ENCODE data around the gene TBC1D21.

The TBC1D21 gene

DNA sequence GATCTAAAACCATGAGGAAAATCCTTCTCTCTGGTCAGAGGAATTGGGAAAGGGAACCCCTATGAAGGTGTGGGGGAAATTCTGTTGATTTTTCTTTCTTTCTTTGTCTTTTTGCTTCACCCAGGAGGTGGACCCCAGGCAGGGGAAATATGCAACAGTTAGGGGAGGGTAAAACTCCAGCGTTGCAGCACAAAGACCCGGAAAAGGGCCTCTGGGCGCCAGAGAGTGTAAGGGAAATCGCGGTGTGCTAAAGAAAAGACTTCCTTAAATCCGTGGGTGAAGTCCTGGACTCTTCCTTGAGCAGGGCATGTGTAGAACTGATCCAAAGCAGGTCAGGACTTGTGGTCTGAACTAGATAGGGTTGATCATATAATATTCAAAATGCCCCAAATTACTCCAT lies 11.1 kb upstream of the TBC1D21 start:
- no peak for DNase-seq

DNA sequence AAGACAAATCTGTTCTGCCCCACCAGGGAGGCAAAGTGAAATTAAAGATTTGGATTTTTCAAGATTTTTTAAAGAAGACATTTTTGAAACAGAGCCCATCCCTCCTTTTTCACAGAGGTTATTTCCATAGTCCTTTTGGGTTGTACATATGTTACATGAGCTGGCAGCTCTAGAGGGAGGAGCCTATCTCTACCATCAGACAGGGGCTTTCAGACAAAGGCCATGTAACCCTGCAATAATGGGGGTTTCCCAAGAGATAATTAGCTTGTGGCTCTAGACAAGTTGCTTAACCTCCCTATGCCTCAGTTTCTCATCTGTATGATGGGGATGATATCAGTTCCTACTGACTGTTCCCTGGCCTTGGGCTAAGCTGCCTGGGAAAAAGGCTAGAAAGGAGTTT lies 8.0 kb upstream of the TBC1D21 start:
- no peak for DNase-seq

DNA sequence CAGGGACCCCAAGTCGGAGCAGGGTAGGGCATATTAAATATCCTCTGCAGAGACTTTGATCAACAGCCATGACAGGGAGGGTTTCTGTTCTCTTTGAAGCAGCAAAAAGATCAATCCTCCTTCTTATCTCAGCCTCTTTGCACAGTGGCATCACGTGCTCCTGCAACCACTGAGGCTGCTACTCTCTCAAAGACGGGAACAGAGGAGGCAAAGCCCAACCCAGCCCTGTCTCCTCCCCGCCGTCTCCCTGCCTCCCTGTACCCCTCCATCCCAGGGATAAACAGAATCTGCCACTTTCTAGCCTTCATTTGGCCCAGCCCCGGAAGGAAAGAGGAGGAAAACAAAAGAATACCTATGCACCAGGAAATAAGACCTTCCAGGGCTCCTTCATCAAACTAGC lies 7.5 kb upstream of the TBC1D21 start:
- no peak for DNase-seq

DNA sequence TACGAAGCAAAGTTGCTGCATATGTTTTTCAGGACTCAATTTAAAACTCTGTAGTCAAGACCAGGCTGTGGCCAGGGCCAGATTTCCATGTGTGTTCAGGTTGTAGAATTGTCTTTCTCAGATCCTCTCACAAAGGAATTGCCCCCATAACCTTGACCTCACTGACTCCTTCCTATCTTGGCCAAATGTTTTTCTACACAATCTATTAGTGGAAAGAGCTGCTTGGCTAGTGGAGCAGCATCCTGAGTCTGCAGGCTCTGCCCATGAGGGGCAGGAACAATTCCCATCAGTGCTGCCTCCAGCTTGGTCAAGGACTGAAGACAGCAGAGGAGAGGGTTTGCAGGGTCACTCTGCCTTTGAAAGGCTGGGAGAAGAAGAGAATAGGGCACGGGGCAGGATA lies 6.9 kb upstream of the TBC1D21 start:
- no peak for DNase-seq

DNA sequence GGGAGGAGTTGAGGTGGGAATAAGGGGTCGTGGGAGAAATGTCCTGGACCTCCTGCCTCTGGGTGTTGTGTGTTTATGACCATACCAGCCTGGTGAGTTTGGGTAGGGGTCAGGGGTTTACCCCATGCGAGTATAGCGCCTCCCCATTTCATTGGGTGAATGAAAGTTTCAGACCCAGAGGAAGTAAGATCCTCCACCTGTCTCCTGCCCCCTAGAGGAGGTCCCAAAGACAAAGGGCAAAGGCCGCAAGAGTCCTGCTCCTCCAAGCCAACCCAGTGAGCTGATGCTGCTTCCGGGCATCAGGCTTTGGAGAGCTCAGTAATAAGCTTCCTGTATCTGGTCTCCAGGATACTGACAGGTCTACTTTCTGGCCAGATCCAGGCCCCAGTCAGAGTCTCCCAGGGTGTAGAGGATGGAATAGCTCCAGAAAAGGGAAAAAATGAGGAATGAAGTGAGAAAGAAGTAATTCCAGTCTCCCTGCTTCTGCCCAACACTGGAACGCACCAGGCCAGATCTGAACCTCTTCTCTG lies 6.4 kb upstream of the TBC1D21 start:
- no peak for DNase-seq

DNA sequence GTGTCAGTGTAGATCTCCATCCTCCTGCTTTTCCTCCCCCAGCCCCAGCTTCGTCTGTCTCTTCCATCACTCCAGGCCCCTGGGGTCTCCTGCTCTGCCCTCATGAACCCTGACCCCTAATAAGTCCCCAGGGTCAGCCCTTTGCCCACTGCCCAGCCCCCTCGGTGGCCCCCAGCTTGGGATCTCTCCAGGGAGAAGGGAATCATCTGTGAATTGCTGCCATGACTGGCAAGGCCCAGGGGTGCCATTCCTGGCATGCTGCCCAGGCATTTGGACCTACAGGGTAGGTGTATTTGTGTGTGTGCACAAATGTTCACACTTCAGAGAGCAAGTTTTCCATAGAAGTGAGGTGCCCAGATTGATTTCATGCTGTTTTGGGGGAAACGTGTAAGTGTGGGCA lies 5.9 kb upstream of the TBC1D21 start:
- DNase-seq = no peak

DNA sequence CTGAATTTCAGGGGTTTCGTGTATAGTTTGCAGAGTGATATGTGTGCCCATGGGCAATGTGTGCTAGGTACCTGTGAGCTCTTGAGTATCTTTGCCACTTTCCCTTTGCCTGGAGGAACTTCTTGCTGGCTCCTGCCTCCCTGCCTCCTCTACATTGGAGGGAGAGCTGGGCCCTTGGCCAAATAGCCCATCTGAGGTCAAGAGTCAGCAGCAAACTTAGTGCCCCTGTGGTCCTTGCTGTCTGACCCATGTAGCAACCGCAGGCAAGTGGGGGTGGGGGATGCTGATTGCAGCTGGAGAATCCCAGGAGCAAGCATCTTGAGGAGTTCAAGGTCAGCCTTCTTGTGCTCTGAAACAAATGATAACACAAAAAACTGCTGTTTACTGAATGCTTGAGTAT lies 5.4 kb upstream of the TBC1D21 start:
- DNase-seq = no peak

DNA sequence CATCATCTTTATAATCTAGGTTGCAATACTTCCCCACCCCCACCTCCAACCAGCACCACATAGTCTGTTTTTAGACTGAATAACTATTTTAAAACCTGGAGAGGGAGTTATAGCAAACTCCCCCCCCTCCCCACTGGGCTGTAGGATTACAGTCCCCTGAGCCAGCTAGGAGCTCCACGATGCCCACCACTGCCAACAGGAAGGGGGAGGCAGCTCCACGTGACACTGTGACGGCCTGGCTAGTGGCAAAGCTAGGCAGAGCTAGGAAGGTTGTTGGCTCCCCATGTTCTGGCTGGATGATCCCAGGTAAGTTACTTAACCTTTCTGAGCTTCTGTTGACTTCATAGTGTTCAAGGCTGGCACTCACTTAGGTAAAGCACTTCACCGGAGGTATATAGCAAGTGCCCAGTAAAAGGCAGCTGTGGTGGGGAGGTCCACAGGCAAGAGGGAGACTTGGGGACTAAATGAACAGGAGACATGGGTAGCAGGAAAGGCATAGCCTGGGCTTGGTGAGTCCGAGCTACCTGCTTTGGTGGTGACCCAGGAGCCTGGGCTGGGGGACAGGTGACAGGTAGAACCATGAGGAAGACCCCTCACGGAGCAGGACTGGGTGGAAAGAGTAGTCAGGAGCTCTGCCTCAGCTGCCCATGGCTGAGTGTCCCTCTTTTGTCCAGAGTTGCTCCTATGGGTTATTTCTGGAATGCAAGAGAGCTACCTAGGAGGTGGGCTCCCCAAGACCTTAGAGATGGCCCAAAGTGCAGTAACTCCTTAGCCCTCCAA lies 4.0 kb upstream of the TBC1D21 start:
- DNase-seq = no peak

DNA sequence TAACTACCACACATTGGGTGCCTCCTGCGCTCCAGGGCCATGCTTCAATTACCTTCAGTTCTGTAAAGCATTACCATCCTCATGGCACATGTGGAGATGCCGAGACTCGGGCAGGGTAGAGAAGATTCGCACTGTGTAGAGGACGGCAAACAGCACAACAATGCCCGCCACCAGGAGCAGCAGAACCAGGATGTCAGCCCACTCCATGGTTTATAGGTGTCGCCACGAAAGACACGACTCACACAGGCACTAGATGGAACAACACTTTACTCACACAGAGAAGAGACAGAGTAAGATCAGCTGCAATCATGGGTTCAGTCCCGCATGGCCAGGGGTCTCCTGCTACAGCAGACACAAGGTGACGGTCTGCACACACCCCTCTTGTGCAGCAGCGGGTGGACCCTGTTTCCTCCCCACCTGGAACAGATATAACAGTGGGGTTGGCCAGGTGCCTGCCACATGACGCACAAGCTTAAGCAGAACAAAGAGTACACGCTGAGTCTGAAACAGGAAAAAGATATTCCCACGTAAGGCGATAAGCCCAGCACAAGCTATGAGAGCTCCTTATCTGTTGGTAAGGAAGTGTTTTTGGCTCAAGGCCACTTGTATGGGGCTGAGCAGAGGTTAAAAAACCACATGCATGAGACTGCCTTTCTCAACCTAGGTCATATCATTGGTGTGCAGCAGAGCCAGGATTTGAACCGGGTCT lies 2.5 kb upstream of the TBC1D21 start:
- DNase-seq = no peak

DNA sequence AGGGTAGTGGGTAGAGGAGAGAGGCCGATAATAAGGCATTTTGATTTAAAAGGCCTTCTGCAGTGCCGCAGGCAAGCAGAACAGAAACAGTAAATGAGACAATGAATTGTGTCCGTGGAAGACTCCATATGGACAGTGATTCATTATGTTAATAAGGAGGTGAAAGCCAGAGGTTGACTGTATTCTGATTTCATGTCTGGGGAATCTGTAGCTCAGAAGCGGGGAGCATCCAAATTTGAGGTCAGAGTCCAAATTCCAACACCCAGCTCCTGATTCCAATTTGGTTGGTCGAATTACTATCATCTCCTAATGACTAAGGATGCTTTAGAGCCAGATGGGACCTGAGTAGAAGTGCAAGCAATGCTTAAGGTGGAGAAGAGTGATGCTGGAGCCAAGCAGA lies 1.0 kb upstream of the TBC1D21 start:
- no peak for DNase-seq

DNA sequence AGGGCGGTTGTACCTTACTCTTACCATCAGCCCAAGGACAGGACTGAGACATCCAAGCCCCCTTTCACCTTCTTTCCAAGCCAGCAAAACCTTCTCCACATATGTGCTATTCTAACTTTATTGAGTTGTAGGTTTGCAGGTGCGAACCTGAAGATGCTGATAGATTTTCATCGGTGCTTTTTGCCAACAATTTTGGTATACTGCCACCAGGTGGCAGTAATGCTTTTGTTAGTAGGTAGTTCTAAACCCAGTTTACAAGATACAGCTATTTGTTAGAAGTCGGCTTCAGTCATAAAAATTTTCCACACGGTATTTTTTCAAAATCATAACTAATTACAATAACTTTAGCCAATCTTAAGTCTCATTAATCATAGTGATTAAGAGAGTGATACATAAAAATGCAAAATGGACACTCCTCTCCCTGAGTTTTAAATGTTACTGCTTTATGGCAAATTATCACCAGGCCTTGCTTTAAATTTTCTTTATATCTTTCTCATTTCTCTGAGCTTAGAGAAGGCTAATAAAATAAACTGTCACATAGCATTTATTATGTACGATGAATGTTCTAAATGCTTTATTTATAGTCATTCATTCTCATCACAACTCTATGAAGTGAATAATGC lies 636 bp downstream of the TBC1D21 start:
- DNase-seq = no peak

DNA sequence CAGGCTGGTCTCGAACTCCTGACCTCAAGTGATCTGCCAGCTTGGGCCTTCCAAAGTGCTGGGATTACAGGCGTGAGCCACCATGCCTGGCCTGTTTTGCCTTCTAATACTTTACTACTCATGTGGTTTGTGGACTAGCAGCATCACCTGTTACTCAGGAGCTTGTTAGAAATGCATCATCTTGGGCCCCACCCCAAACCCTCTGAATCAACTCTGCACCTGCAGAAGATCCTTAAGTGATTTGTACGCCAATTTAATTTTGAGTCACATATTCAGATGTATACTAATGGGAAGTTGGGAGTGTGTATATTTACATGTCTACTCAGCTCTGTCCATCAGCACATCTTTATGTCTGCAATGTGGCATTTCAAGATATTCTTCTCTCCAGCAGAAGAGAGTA lies 6.1 kb downstream of the TBC1D21 start:
- DNase-seq = no peak

DNA sequence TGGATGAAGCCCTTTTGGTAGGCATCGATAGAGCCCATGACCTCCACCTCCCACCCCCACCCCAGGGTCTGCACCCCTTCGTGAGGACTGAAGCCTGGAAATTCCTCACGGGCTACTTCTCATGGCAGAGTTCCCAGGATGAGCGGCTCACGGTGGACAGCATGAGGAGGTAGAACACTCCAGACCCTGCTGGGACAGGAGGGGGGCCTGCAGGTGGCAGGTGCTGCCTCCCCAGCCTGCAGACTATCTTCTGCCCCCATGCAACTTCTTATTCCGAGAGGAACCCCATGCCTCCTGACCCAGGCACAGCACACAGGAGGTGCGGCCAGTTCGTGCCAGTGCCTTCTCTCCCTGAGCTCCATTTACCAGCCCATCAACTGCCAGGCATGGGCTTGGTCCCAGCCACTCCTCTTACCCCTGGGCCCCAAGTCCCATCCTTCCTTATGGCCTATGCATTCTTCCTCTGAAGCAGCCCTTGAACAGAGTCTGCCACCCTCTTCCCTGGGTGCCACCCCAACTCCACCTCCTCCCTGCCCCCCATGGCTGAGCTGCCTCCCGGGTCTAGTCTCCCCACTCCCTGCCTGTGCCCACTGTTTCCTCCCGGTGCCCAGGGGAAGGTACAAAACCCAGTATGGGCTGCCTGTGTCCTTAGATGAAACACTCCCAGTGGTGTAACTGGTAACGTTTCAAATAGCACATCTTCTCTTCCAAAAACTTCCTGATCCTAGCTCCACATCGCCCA lies 8.4 kb downstream of the TBC1D21 start:
- no peak for DNase-seq

DNA sequence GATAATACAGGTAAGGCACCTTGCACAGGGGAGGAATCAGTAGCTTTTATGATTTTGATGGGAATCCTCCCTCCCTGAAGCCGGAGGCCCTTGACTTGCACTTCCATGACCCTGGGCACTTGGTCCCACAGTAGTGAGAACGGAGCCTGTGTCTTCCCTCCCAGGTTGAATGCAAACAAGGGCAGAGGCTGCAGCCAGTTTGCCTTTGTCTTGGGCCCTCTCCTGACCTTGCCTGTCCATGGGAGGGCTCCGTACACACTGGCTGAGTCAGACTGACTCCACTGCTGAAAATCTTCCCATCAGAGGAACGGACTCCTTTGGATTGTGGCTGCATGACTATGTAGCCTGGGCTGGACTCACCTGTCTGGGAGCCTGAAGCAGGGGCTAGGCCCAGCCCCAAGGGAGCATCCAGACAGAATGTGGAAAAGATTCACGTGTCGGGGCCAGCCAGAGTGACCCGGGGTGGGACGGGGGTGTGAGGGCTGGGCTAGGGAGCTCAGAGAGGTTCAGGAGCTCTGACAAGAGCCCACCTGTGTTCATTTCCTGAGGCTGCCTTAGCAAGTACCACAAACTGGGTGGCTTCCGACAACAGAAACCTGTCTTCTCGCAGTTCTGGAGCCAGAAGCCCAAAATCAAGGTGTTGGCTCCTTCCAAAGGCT lies 9.5 kb downstream of the TBC1D21 start:
- DNase-seq = no peak

DNA sequence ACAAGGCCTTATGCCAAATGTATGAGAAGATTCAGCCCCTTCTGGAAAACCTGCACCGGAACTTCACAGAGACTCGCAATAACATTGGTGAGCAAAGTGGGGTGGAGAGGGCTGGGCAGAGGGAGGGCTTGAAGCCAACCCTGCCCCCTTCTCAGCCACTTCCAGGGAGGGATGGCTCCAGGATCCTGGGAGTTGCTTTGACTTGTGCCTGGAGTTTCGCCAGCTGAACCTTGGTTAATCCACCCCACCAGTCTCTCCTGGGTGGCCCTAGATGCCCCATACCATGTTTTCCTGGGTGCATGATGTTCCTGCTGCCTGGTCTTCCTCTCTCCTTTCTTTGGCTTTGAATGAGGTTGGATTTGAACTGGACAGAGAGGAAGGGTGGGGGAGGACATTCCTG lies 10.8 kb downstream of the TBC1D21 start:
- no peak for DNase-seq

DNA sequence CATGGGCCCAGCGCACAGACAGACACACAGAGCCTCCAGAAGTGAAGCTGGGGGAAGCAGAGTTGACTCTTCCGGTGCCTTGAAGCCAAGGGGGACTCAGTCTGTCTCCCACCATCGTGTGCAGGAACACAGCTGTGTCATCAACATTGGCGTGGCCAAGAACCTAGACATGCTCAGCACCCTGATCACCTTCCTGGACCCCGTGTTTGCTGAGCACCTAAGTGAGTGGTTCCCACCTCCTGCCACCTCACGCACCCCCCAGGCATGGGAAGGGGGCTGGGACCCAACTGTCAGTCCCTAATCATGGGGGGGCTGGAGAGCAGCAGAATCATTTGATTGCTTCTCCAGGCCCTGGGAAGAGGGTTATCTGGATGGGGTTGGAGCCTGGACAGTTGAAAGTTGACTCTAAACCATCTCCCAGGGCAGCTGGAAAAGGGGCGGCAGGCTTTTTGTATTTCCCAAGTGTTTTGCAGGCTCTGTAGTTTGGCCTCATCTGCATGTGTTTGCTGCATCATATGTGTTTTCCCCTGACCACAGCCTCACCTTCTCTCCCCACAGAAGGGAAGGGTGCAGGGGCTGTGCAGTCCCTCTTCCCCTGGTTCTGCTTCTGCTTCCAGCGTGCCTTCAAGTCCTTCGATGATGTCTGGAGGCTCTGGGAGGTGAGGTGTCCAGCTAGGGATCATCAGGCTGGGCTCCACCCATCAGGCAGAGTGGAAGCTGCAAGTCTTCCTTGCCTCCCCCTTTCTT lies 12.8 kb downstream of the TBC1D21 start:
- no peak for DNase-seq

DNA sequence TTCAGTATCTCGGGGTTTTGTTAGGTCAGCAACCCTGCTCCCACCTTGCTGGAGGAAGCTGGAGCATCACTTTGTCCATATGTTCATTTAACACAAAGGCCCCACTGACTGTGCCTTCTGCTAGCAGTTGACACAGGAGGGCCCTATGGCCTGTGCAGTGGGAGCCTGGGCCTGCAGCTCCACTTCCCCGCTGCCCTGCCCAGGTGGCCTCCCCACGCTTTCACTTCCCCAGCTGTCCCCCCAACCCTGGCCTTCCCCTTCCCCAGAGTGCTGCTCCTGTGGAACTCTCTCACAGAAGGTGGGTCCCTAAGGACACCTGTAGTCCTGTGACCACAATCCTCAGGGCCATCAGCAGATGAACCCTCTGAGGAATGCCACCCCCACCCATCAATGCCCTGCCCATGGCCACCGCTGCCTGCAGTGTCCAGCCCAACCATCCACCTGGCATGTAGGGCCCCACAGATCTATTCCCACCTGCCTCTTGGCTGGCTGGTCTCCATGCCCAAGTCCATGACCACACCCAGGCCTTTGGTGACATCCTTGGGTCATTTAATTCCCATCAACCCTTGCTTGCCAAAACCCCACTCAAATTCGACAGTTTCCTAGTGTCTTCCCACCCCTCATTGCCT lies 13.5 kb downstream of the TBC1D21 start:
- no peak for DNase-seq

DNA sequence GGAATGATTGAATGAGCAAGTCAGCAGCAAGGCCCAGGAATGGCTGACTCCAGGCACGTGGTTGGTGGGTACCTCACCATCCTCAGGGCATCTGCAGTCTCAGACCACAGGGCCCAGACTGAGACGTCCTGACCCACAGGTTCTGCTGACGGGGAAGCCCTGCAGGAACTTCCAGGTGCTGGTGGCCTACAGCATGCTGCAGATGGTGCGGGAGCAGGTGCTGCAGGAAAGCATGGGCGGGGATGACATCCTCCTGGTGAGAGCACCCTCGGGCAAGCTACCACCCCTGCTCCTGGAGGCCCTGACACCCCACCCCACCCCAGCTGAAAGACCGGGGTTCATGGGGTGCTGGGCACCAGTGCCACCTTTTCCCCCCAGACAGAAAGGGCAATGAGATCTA lies 14.1 kb downstream of the TBC1D21 start:
- DNase-seq = no peak

DNA sequence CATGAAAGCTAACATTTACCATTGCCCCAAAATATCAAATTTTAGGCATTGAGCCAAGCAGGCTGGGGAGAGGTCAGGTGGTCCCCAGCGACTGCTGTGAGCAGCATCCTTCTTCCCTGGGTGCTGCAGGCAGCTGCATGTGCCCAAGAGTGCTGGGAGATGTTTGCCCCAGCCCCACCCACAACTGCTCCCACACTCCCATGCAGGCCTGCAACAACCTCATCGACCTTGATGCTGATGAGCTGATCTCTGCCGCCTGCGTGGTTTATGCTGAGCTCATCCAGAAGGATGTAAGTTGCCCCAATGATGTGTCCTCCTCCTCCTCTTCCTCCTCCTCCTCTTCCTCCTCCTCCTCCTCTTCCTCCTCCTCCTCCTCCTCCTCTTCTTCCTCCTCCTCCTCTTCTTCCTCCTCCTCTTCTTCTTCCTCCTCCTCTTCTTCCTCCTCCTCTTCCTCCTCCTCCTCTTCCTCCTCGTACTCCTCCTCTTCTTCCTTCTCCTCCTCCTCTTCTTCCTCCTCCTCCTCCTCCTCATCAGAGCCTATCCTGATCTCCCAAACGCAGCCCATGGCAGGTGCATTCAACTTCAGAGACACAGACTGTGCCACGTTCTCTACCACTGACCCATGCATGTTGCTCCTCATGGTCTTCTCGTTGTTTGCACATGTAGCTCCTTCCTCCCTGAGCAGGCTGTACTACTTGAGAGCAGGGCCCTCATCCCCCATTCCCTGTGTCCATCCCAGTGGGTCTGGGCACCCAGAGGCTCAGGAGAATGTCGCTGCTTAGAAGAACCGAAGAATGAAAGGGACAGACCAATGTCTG lies 15.1 kb downstream of the TBC1D21 start:
- no peak for DNase-seq

All from right kidney (tissue), 1 donor.